NCI-H446 treated with DMSO at 0.1 percent for 48 hours (cell line): ENCODE data around the gene GLI1.
"Not testable (repeated sequence)": the region's sequence is repeated elsewhere in the genome, so short reads cannot be mapped to it uniquely, and the experiment has no call there.

ENCODE experiments used
- DNase-seq: peaks from one replicate; lab custom pipeline; 2025; lab: John Stamatoyannopoulos, UW

The GLI1 gene

DNA sequence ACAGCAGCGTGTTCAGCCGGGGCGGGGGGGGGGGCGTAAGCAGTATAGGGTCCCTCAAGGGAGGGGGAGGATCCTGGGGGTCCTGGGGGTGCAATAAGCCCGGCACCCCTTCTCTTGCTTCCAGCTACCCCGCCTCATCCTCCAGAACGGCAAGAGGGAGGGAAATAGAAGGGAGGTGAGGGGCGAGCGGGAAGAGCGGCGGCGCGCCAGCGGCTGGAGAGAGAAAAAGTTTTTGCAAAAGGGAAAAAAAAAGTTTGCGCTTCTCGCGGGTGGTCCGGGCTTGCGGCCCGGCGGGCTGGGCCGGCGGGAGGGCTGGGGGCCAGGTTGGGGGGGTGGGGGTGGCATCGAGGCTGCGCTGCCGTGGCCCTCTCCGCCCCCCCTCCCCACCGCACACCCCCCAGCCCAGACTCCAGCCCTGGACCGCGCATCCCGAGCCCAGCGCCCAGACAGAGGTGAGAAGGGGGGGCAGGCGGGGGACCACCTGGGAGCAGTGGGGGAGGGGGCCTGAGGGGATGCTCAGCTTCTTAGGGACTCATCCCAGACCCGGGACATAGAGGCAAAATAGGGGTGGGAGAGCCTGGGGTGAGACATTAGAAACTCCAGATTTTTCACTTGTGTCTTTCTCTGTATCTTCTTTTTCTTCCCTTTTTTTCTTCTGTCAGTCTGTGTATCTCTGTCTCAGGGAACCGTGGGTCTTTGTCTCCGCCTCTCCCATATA, at the start of gene GLI1:
Gene GLI1, plus strand, starts transcription at position 36 of the 718 bp plus-strand sequence. CDS start 3,907 bp downstream, outside the sequence.
- no peak for DNase-seq

DNA sequence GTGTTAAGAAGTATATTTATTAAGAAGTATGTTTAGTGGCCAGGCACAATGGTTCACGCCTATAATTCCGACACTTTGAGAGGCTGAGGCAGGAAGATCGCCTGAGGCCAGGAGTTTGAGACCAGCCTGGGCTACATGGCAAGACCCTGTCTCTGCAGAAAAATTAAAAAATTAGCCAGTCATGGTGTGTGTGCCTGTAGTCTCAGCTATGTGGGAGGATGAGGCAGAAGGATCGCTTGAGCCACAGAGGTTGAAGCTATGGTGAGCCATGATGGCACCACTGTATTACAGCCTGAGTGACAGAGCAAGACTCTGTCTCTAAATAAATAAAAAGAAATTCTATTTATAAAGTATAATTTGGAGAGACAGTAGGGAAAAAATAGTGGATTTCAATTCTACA, 49.1 kb upstream of the GLI1 start:
- DNase-seq = no peak

DNA sequence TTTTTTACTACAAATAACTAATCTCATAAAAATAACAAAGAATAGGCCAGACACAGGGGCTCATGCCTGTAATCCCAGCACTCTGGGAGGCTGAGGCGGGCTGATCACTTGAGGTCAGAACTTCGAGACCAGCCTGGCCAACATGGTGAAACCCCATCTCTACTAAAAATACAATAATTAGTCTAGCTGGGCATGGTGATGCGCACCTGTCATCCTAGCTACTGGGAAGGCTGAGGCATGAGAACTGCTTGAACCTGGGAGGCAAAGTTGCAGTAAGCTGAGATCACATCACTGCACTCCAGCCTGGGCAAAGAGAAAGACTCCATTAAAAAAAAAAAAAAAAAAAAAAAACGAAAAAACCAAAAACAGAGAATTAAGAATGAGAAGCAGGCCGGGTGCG, 45.4 kb upstream of the GLI1 start:
- DNase-seq = not testable (repeated sequence)

DNA sequence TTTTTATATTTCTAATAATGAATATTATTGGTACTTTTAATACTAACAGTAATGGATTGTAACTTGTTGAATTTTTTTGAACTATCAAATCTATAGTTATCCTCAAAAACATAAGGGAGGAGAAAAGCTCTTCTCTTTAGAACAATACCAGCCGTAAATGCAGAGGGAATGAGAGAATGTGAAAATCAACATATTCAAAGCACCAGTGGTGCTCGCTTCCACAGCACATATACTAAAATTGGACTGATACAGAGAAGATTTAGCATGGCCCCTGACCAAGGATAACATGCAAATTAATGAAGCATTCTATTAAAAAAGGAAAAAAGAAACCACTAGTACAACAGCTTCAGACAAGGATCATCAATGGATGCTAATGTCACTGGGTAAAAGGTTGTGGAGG, 44.5 kb upstream of the GLI1 start:
- no peak for DNase-seq

DNA sequence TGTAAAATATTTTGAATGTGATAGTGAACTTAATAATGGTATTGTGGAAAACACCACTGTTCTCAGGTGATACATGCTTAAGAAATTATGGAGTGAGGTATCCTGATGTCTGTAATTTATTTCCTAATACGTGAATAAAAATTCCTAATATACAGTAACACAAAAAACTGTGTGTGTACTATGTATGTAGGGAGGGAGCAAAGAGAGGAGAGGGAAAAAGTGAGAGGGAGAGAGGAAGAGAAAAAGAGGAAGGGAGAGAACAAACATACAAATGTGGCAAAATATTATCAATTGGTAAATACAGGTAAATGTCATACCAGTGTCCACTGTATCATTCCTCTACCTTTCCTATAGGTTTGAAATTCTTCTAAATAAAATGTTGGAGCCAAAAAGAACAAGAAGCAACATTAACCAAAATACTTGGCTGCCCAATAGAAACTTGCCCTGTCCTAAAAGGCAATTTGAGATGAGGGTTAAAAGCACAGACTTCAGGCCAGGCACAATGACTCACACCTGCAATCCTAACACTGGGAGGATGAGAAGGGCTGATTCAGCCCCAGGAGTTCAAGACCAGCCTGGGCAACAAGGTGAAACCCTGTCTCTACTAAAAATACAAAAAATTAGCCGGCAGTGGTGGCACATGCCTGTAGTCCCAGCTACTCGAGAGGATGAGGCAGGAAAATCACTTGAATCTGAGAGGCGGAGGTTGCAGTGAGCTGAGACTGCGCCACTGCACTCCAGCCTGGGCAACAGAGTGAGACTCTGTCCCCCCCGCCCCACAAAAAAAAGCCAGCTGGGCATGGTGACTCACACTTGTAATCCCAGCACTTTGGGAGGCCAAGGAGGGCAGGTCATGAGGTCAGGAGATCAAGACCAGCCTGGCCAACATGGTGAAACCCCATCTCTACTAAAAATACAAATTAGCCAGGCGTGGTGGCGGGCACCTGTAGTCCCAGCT, 43.3 kb upstream of the GLI1 start:
- no peak for DNase-seq

DNA sequence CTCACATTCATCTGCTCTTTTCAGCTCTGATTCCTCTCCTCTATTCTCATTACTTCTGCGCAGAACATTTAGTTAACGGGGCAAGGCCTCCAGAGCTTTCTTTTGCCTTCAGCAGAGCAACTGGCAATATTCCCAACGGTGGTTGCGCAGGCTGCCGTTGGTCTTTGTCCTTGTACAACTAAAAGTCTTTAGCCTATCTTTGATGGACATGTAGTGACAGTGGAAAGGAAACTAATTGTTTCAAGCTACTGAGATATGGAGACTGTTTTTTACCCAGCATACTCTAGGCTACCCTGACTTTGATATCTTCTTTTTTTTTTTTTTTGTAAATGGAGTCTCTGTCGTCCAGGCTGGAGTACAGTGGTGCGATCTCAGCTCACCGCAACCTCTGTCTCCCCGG, 41.3 kb upstream of the GLI1 start:
- DNase-seq = no peak

DNA sequence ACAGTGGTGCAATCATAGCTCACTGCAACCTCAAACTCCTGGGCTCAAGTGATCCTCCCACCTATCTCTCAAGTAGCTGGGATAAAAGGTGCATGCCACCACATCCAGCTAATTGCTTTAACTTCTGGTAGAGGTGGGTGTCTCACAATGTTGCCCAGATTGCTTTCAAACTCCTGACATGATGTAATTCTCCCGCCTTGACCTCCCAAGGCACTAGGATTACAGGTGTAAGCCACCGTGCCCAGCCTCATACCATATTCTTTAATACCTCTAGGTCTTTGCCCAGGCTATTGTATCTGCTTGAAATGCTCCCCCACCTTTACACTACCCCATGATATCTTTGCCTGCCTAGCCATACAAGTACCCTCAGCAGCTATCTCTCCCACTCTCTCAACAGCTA, 40.1 kb upstream of the GLI1 start:
- DNase-seq = no peak

DNA sequence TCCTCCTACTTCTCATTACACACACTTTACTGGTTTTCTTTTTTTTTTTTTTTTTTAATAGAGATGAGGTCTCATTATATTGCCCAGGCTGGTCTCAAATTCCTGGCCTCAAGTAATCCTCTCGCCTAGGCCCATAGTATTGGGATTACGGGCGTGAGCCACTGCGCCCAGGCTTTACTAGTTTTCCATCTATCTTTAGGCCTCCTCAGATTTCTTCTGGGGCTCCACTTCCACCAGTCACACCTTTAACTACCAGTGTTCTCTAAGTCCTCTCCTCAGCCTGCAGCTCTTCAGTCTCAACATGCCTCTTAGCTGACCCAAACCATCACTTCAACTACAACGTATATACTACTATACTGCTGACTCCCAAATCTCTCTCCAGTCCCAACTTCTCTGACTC, 39.1 kb upstream of the GLI1 start:
- no peak for DNase-seq

DNA sequence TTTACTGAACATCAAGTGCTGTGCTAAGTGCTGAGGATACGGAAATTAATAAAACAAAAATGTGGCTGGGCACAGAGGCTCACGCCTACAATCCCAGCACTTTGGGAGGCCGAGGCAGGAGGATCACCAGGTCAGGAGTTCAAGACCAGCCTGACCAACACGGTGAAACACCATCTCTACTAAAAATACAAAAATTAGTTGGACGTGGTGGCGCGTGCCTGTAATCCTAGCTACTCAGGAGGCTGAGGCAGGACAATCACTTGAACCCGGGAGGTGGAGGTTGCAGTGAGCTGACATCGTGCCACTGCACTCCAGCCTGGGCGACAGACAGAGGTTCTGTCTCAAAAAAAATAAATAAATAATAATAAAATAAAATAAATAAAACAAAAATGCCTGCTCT, 32.6 kb upstream of the GLI1 start:
- not testable (repeated sequence) for DNase-seq

DNA sequence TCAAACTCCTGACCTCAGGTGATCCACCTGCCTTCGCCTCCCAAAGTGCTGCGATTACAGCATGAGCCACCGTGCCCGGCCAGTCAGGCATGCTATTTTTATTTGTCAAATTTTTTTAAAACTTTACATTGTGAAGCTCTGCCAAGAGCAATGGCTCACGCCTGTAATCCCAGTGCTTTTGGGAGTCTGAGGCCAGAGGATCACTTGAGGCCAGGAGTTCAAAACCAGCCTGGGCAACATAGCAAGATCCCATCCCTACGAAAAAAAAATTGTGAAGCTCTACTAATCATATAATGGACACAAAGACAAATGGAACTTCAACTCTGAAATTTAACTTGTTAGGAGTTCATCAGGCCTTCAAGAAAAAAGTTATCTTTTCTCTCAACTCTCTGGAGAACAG, 30.6 kb upstream of the GLI1 start:
- no peak for DNase-seq

DNA sequence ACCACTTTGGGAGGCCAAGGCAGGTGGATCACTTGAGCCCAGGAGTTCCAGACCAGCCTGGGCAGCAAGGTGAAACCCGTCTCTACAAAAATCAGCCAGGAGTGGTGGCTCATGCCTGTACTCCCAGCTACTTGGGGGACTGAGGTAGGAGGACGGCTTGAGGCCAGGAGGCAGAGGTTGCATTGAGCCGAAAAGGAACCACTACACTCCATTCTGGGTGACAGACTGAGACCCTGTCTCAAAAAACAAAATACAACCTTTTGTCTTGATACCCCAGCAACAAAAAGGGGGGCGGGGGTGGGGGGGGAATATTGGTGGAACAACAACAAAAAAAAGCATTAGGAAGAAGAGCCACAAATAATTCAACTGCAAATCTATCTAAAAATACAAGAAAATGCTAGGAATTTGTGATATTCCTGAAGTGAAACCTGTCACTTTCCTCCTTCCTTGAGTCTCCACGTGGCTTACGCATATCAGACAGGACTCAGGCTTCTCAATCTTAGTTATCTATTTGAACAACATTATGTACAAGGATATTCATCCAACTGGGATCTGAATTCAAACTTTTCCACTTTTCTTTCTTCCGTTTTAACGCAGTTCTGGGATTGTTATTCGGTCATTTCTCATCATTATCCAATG, 30.0 kb upstream of the GLI1 start:
- no peak for DNase-seq

DNA sequence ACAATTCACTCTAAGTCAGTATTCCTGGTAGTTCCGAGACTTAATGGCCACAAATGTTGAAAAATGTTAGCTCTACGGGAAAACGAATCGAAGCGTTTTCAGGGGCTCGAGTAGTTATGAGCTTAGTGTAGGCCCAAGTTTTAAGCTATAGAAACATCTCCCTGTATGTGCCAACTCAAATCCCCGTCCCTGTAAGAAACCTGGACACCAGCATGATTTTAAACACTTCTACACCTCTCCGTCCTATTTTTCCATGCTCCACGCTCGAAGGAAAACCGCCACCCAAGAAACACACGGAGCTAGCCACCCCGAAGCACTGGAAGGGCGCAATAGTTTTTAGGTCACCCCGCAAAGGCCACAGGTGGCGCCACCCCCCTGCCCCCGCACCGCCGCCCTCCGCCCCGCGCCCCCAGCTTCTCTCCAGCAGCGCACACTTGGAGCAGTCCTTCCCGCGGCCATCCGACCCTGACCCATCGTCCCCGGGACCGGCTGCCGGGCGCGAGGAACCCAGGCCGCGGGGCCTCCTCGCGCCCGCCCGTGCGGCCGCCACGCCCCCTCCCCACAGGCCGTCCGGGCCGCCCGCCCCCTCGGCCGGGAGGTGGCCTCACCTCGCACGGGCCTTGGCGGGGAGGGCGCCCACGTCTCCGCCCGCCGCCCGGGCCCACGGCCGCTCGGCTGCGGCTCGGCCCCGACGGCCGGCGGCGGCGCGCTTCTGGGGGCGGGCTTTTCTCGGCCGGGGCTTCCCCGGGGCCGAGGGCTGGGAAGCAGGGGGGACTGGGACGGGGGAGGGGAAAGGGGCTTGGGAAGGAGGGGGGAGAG, 29.3 kb upstream of the GLI1 start:
- DNase-seq = no peak

DNA sequence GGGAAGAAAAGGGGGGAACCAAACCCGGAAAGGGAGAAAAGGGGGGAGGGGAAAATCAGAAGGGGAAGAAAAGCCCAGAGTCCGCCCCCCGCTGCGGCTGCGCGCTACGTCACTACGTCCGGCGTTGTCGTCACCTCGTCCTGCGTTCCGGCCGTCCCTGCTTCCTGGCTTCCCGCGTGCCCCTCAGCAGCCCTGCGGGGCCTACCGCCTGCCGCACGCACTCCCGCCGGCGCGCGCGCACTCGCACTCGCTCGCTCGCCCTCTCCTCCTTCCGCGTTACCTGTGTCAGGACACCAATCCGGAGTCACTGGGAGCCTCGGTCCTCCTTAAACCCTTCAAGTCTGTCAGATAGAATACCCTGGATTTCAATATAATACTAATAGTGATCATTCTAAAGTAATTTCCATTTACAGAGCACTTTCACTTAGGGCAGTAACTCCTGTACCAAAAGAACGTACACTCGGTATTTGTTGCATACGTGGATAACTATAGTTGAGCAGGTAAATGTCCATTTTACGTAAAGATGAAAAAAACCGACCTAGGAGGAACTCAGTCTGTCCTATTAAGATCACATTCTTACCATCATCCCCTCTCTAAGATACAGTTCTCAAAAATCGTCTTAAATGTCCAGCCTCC, 28.5 kb upstream of the GLI1 start, which contains the start of gene R3HDM2:
Gene R3HDM2, minus strand, starts transcription at position 113 of the 636 bp plus-strand sequence. CDS start 120,615 bp downstream, outside the sequence.
- DNase-seq = peak; percentile 90

DNA sequence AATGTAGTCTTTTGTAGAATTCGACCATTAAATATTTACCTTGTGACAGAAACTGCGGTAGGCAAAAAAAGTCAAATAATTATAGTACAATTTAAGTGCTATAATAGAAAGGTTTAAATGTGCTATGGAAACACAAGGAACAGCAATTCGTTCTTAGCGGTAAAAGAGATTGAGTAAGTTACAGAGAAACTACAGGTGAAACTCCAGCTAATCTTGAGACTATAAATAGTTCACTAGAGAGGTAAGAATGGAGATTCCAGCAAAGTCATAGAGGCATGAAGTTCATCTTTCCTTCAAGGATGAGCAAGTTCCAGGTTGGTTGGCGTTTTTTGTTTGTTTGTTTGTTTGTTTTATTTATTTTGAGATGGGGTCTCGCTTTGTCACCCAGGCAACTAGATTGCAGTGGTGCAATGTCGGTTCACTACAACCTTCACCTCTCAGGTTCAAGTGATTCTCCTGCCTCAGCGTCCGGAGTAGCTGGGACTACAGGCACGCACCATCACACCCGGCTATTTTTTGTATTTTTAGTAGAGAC, 27.9 kb upstream of the GLI1 start:
- no peak for DNase-seq

DNA sequence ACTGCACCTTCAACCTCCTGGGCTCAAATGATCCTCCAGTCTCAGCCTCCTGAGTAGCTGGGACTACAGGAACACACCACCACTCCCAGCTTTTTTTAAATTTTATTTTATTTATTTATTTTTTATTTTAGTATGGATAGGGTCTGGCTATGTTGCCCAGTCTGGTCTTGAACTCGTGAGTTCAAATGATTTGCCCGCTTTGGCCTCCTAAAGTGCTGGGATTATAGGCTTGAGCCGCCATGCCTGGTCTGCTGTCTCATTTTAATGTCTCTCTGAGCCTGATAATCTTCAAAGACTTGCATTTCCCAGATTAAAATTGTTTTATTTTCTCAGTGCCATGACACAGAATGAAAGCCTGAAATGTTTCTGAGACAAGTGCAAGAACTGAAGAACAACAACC, 26.2 kb upstream of the GLI1 start:
- DNase-seq = no peak

DNA sequence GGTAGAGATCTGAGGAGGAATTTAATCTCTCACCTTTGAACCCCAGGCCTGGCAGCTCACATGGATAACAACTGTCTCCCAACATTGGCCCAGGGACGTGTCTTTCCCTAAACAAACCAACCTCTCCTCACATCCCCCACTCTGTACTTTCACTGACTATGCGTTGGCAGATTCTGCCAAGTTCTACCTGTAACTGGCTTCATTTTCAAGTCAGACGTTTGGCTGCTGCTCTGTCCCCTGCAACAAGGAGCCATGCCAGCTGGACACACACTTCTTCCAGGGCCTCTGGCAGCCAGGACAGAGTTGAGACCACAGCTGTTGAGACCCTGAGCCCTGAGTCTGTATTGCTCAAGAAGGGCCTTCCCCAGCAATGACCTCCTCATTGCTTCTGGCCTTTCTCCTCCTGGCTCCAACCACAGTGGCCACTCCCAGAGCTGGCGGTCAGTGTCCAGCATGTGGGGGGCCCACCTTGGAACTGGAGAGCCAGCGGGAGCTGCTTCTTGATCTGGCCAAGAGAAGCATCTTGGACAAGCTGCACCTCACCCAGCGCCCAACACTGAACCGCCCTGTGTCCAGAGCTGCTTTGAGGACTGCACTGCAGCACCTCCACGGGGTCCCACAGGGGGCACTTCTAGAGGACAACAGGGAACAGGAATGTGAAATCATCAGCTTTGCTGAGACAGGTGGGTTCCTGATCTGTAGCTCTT, 24.9 kb upstream of the GLI1 start, which contains the start of gene INHBC:
Gene INHBC, plus strand, starts transcription at position 268 of the 707 bp plus-strand sequence. Its CDS starts 103 bp downstream, at position 371.
- DNase-seq = no peak

DNA sequence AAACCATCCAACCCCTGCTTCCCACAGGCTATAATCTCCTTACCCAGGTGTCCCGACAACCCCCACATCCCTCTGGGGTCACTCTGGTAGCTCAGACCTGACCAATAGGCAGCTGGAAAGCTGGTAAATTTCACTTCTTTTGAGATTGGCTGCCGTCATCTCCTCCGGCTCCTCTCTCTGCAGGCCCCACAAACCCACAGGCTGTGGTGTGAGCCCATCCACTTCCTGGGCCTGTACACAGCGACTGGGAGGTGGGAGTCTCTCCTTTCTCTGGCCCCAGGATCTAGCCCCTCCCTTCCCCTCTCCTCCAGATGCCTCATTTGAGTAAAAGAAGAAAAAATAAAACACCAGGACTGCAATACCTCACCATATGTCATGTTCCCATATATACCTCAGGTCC, 24.3 kb upstream of the GLI1 start:
- DNase-seq = no peak

DNA sequence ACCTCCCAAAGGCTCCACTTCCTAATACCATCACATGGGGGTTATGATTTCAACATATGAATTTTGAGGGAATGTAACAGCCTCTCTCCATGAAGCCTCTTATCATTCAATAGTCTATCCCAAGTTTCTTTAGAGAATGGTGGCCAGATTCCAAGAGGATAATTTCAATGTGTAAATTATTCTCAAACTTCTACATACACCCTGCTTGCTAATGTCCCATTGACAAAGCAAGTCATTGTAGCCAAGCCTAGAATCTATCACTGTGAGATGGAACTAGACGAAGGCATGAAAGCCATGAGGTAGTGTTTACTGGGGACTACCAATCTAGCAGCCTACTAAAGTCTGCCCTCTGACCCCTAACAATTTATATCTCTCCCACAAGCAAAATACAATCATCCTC, 21.2 kb upstream of the GLI1 start:
- DNase-seq = no peak

DNA sequence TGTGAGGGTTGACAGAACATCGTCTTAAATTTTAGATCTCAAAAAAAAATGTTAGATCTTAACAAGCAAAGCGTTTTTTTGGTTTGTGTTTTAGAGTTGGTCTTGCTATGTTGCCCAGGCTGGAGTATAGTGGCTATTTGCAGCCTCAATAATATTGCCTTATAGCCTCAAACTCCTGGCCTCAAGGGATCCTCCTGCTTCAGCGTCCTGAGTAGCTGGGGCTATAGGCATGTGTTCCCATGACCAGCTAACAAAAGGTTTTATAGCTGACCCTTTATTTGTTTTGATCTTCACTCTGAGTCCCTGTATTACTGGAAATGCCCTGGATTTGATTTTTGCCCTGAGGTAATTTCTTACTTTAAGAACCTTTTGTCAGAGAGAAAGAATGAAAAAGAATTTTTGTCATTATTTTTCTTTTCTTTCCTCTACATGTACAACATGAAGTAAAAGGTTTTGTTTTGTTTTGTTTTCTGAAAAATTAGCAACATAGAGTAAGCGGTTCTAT, 19.8 kb upstream of the GLI1 start:
- DNase-seq = no peak

DNA sequence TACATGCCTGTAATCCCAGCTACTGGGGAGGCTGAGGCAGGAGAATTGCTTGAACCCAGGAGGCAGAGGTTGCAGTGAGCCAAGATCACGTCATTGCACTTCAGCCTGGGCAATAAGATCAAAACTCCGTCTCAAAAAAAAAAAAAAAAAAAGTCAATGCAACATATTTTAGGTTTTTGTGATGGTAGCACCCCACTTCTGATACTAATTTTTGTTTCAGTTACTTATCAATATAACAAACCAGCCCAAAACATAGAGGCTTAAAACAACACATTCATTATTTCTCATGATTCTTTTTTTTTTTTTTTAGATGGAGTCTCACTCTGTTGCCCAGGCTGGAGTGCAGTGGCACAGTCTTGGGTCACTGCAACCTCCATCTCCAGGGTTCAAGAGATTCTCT, 18.2 kb upstream of the GLI1 start:
- DNase-seq = not testable (repeated sequence)
